Neural crest cell (in vitro differentiated cells): Measurements from ENCODE around the gene CDK14. TPM values are rescaled to one million over a fixed set of nuclear protein-coding genes. Genes with fewer than 3 reads are reported as not detected.

ENCODE experiments used
- DNase-seq: peaks from one replicate; pipeline ENCODE4 v3.0.0; 2021; ENCODE audit warnings: low read depth, mixed read lengths, low spot score
- H3K27ac Mint-ChIP-seq: one replicate; pipeline ENCODE4 v1.8.0; 2021; ENCODE audit warnings: mild to moderate bottlenecking, mixed read lengths; ENCODE audit not compliant: unreplicated experiment
- H3K27me3 Mint-ChIP-seq: 2 replicates; pipeline ENCODE4 v1.8.0; 2021; ENCODE audit warnings: low read depth, mild to moderate bottlenecking, mixed read lengths
- H3K36me3 Mint-ChIP-seq: 2 replicates; pipeline ENCODE4 v1.8.0; 2021; ENCODE audit warnings: low read depth, mild to moderate bottlenecking, mixed read lengths
- H3K4me1 Mint-ChIP-seq: 2 replicates; pipeline ENCODE4 v1.8.0; 2021; ENCODE audit warnings: mixed read lengths
- H3K4me3 Mint-ChIP-seq: one replicate; pipeline ENCODE4 v1.8.0; 2021; ENCODE audit warnings: mild to moderate bottlenecking, mixed read lengths
- H3K9me3 Mint-ChIP-seq: 2 replicates; pipeline ENCODE4 v1.8.0; 2021; ENCODE audit warnings: mixed read lengths
- total RNA-seq: library from RNA; stranded (reverse); gene quantifications from 2 replicates; pipeline ENCODE4 v1.2.1, GENCODE V29; 2021
- TF ChIP-seq, protein P1 (sequence below): fragments of 200-600 bp; sonication (generic); conservative IDR thresholded peaks from 2 replicates; pipeline ENCODE4 v1.5.0; 2021; ENCODE audit warnings: antibody characterized with exemption, mild to moderate bottlenecking

Gene CDK14
- total RNA-seq, 1 donor from 2014 or later = 49.6 TPM

DNA sequence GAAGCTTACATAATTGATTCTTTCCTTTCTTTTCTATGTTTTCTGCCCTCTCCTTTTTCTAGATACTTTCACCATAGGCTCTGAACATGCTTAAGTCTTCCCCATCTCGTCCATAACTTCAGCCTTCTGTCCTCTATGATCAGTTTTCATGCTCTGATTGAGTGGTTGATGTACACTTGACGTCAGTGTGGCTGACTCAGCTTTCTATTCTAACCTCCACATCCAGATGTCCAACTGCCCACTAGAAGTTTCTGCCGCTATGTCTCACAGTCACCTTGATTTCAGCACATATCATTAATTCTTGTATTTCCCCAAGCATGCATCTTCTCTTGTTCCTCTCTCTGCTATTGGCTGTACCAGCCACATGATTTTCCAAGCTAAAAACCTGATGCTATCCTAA lies 15.0 kb downstream of the CDK14 start:
- no peak overlapping the region for H3K4me3 Mint-ChIP-seq
- H3K27ac Mint-ChIP-seq = no peak overlapping the region

DNA sequence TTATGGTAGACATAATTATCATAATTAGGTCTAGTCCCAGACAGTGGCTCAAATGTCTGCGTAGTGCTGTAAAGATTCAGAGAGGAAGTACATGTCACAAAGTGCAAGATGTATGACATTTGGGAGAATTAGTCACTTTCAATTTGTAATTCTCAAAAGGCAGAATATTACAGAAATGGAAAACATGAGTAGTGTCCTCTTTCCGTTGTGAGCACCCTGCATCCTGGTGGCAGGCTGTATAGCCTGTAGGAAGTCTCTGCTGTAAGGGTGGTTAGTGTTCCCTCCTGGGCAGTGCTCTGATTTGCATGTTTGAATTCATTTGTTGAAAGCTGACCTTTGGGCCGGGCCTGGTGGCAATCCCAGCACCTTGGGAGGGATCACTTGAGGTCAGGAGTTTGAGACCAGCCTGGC lies 17.0 kb downstream of the CDK14 start:
- Mint-ChIP-seq H3K27me3 (no peaks in the 10 kb centered on the region), H3K4me3 (no peak overlapping the region), H3K27ac (no peak overlapping the region), H3K36me3 (peaks cover 11% of the 10 kb centered on the region), H3K9me3 (no peaks in the 10 kb centered on the region), H3K4me1 (peaks cover 8% of the 10 kb centered on the region)
- TF ChIP-seq, protein P1, sequence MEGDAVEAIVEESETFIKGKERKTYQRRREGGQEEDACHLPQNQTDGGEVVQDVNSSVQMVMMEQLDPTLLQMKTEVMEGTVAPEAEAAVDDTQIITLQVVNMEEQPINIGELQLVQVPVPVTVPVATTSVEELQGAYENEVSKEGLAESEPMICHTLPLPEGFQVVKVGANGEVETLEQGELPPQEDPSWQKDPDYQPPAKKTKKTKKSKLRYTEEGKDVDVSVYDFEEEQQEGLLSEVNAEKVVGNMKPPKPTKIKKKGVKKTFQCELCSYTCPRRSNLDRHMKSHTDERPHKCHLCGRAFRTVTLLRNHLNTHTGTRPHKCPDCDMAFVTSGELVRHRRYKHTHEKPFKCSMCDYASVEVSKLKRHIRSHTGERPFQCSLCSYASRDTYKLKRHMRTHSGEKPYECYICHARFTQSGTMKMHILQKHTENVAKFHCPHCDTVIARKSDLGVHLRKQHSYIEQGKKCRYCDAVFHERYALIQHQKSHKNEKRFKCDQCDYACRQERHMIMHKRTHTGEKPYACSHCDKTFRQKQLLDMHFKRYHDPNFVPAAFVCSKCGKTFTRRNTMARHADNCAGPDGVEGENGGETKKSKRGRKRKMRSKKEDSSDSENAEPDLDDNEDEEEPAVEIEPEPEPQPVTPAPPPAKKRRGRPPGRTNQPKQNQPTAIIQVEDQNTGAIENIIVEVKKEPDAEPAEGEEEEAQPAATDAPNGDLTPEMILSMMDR = no peak
- no peak for DNase-seq

More for the DNA sequence above, 15.0 kb downstream of the CDK14 start:
- H3K4me1 Mint-ChIP-seq = peaks cover 8% of the 10 kb centered on the region
- no peak for DNase-seq
- H3K27me3 Mint-ChIP-seq = no peaks in the 10 kb centered on the region
- TF ChIP-seq, protein P1 = no peak
- peaks cover 11% of the 10 kb centered on the region for H3K36me3 Mint-ChIP-seq
- no peaks in the 10 kb centered on the region for H3K9me3 Mint-ChIP-seq

DNA sequence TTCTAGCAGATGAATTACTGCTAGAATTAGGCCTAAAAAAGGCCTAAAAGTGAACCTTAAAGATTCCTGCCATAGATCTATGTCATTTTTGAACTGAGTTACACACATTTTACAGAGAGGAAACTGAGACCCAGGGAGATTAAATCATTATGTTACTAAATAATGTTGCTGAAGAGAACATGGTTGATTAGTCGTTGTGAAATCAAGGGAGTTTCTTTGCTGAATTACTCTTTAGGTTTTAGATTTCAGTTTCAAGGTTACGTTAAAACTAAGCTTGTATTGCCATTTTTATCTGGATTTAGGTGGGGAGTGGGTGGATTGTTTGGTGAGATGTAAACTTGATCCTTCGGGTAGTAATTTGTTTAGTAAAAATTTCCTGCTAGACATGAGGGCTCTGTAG lies 21.3 kb downstream of the CDK14 start:
- Mint-ChIP-seq H3K27me3 (no peaks in the 10 kb centered on the region), H3K27ac (no peak overlapping the region), H3K36me3 (no peaks in the 10 kb centered on the region), H3K9me3 (no peaks in the 10 kb centered on the region), H3K4me1 (peaks cover 15% of the 10 kb centered on the region), H3K4me3 (no peak overlapping the region)
- no peak for DNase-seq
- TF ChIP-seq, protein P1 = no peak

DNA sequence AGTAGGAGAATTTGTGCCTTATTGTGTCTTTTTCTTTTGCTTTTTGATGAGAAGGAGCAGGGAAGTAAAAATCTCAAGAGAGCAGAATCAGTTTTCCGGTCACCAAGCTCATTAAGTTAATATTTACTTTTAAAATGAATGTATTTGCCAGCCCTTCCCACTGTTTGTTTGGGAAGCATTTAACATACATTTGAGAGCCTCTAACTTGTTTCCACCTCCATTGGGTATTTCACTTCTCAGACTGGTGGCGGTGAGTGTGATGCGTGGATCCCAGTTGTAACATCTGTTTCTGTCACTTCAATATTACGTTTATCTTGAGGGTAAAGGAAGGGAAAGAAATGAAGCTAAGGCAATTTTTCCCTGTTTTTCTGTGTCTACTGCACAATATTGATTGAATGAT lies 22.8 kb downstream of the CDK14 start:
- no peak for DNase-seq
- Mint-ChIP-seq H3K36me3 (no peaks in the 10 kb centered on the region), H3K4me3 (no peak overlapping the region), H3K4me1 (peaks cover 21% of the 10 kb centered on the region), H3K9me3 (no peaks in the 10 kb centered on the region), H3K27me3 (no peaks in the 10 kb centered on the region), H3K27ac (no peak overlapping the region)
- TF ChIP-seq, protein P1 = no peak

DNA sequence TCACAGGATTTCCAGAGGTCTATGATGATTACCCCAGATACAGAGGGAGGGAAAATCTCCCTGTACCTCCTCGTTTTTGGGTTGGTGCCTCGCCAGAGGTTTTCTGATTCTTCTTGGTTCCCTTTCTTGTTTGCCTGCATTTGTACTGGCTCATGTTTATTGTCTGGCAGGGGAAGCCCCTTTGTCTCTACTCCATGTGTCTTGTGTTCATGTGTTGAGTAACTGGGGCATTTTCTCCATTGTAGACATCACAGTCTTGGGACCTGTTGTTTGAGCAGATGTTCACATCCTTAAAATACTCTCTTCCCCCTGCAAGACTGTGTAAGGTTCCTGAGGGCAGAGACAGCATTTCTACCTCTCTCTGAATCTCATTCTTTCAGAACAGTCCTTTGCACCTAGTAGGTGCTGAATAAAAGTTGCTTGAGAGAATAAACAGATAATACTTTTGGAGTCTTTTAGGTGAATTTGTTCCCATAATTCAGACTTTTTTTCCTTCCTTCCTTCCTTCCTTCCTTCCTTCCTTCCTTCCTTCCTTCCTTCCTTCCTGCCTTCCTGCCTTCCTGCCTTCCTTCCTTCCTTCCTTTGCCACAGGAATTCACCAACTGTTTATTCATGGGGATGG lies 25.1 kb downstream of the CDK14 start:
- peaks cover 38% of the 10 kb centered on the region for H3K4me1 Mint-ChIP-seq
- H3K9me3 Mint-ChIP-seq = no peaks in the 10 kb centered on the region
- no peak overlapping the region for H3K4me3 Mint-ChIP-seq
- no peak for DNase-seq
- TF ChIP-seq, protein P1 = no peak
- H3K27me3 Mint-ChIP-seq = no peaks in the 10 kb centered on the region
- peak overlapping the region; percentile 65 for H3K27ac Mint-ChIP-seq
- H3K36me3 Mint-ChIP-seq = no peaks in the 10 kb centered on the region
